ENCODE results near the gene BSG. TPM values are rescaled to one million over a fixed set of nuclear protein-coding genes. Genes with fewer than 3 reads are reported as not detected.
A peak's percentile ranks its signal among the peaks of the same experiment; 100 is the strongest.

BSG gene
- total RNA-seq, 1 experiment from 2014 or later, result 653 TPM

GRCh38 chr19:607301-608154, 35.1 kb downstream of the BSG start:
- TF ChIP-seq CTCF (IDR thresholded peaks at IDR 0.05) (no peak), TCF7L2 (IDR thresholded peaks at IDR 0.05; ENCODE audit: low read depth, low read length) (no peak), REST (IDR thresholded peaks at IDR 0.05; ENCODE audit: insufficient read depth in 1 of 2, low read depth in 2 of 2, low read length in 1 of 2) (no peak), POLR2AphosphoS5 (IDR thresholded peaks at IDR 0.05; ENCODE audit: low read depth, low read length) (no peak), SIN3A (IDR thresholded peaks at IDR 0.05; ENCODE audit: borderline replicate concordance, insufficient read depth, low read depth, low read length) (no peak)
- Histone ChIP-seq H3K4me3 (ENCODE audit: low read depth in 2 of 2, low read length in 2 of 2) (no peak overlapping the region), H3K9me3 (ENCODE audit: control insufficient read depth, insufficient read depth, low read depth, low read length) (no peaks in the 10 kb centered on the region), H3K4me1 (ENCODE audit: control insufficient read depth, insufficient read depth, low read length) (peaks cover 26% of the 10 kb centered on the region), H3K27ac (ENCODE audit: low read length) (no peak overlapping the region), H3K27me3 (ENCODE audit: control insufficient read depth, insufficient read depth, low read length) (no peaks in the 10 kb centered on the region), H3K36me3 (ENCODE audit: control insufficient read depth, insufficient read depth, low read length) (no peaks in the 10 kb centered on the region)
- BruUV-seq (replicated peaks), result no TSS peak
- DNase-seq (ENCODE audit: low read depth, low spot score) (no peak), ATAC-seq (no peak)
- ChIA-PET POLR2A (no interaction called here), CTCF (interaction anchor here (0.6 kb wide), 1 partner anchor 20 kb away, joined by 8 read pairs; no protein-coding TSS in a partner anchor)
- intact Hi-C loops (cut with micrococcal nuclease; ENCODE audit: unreplicated experiment), result no loop called here
- in situ Hi-C loops (cut with HindIII; ENCODE audit: low pct_unique_long_range_greater_than_20kb, low sequenced_read_pairs), result no loop called here

- CTCF ChIA-PET, result no interaction called here
- TF ChIP-seq CTCF (IDR thresholded peaks at IDR 0.05), result no peak
- no peak for TF ChIP-seq TCF7L2 (IDR thresholded peaks at IDR 0.05; ENCODE audit: low read depth, low read length)
- TF ChIP-seq POLR2AphosphoS5 (IDR thresholded peaks at IDR 0.05; ENCODE audit: low read depth, low read length), result no peak
- no peak for TF ChIP-seq SIN3A (IDR thresholded peaks at IDR 0.05; ENCODE audit: borderline replicate concordance, insufficient read depth, low read depth, low read length)
- no peak for TF ChIP-seq REST (IDR thresholded peaks at IDR 0.05; ENCODE audit: insufficient read depth in 1 of 2, low read depth in 2 of 2, low read length in 1 of 2)
- in situ Hi-C loops (cut with HindIII; ENCODE audit: low pct_unique_long_range_greater_than_20kb, low sequenced_read_pairs) (no loop called here), intact Hi-C loops (cut with micrococcal nuclease; ENCODE audit: unreplicated experiment) (no loop called here)
- POLR2A ChIA-PET, result no interaction called here
- no peak overlapping the region; the same call in 1 of the 2 replicates for H3K27ac ChIP-seq (ENCODE audit: low read length)
- ATAC-seq (peak; percentile 63), DNase-seq (ENCODE audit: low read depth, low spot score) (no peak)
- H3K9me3 ChIP-seq (ENCODE audit: control insufficient read depth, insufficient read depth, low read depth, low read length), result no peaks in the 10 kb centered on the region
- no peaks in the 10 kb centered on the region for H3K36me3 ChIP-seq (ENCODE audit: control insufficient read depth, insufficient read depth, low read length)
- no TSS peak for BruUV-seq (replicated peaks)
- no peak overlapping the region for H3K4me3 ChIP-seq (ENCODE audit: low read depth in 2 of 2, low read length in 2 of 2)
- H3K4me1 ChIP-seq (ENCODE audit: control insufficient read depth, insufficient read depth, low read length), result peaks cover 26% of the 10 kb centered on the region
- no peaks in the 10 kb centered on the region for H3K27me3 ChIP-seq (ENCODE audit: control insufficient read depth, insufficient read depth, low read length)
Measured at GRCh38 chr19:608155-609003, 36.0 kb downstream of the BSG start.
